H1 (cell line): ENCODE results near the gene PRRT1. TPM values are rescaled to one million over a fixed set of nuclear protein-coding genes. Genes with fewer than 3 reads are reported as not detected.

Source experiments
- CTCF ChIA-PET: fragments of 300-600 bp; sonication (Branson Sonifier 250); formaldehyde crosslinking; loops from one replicate; lab custom pipeline; 2021; ENCODE audit not compliant: partially characterized antibody; lab: Charles Lee
- POLR2A ChIA-PET: fragments of 300-600 bp; sonication (Branson Sonifier 250); formaldehyde crosslinking; loops from one replicate; lab custom pipeline; 2021; ENCODE audit warnings: inconsistent platforms; ENCODE audit not compliant: partially characterized antibody; lab: Charles Lee
- DNase-seq, 2 experiments: peaks; one replicate each; pipeline versions ENCODE4 v3.0.0 to v3.0.0-alpha.2; 2010 to 2022; ENCODE audit warnings: low spot score in 2 of 2, low read depth in 1 of 2, mixed read lengths in 1 of 2
- FAIRE-seq: peaks from 2 replicates; lab custom pipeline; 2011; peaks lifted over from hg19 to GRCh38; lab: Jason Lieb, UNC
- H2AFZ ChIP-seq: 2 replicates; pipeline ENCODE4 v1.8.1; 2012; ENCODE audit warnings: low read length, inconsistent platforms
- H2AK5ac ChIP-seq: 2 replicates; pipeline ENCODE4 v1.6.1; 2013; ENCODE audit warnings: low read depth, low read length
- H2BK120ac ChIP-seq: replicated peaks from 2 replicates; pipeline ENCODE3; 2013; ENCODE audit warnings: low read depth, low read length, inconsistent platforms
- H2BK12ac ChIP-seq: 2 replicates; pipeline ENCODE4 v1.6.1; 2013; ENCODE audit warnings: low read depth, low read length
- H2BK15ac ChIP-seq: 2 replicates; pipeline ENCODE4 v1.6.1; 2013; ENCODE audit warnings: low read length
- H2BK20ac ChIP-seq: 2 replicates; pipeline ENCODE4 v1.6.1; 2013; ENCODE audit warnings: low read length
- H2BK5ac ChIP-seq: 2 replicates; pipeline ENCODE4 v1.6.1; 2013; ENCODE audit warnings: low read depth, low read length
- H3K14ac ChIP-seq: 2 replicates; pipeline ENCODE4 v1.6.1; 2013; ENCODE audit warnings: inconsistent platforms; ENCODE audit not compliant: insufficient read length
- H3K18ac ChIP-seq: 2 replicates; pipeline ENCODE4 v1.6.1; 2013; ENCODE audit warnings: low read length; ENCODE audit errors: extremely low read depth
- H3K23ac ChIP-seq: 2 replicates; pipeline ENCODE4 v1.6.1; 2013; ENCODE audit warnings: inconsistent platforms; ENCODE audit not compliant: insufficient read length
- H3K23me2 ChIP-seq: 2 replicates; pipeline ENCODE4 v1.6.1; 2013; ENCODE audit warnings: low read depth, low read length
- H3K27ac ChIP-seq: 2 replicates; pipeline ENCODE4 v1.6.1; 2011; ENCODE audit warnings: low read depth, low read length, inconsistent platforms
- H3K27me3 ChIP-seq, 4 experiments: replicated peaks in 1 of 4; 1 replicate in 1 of 4; 2 replicates in 3 of 4; pipeline versions ENCODE4 v1.6.1 to v1.8.1; 2011 to 2013; ENCODE audit warnings: low read length in 3 of 4, mild to moderate bottlenecking in 3 of 4, inconsistent platforms in 2 of 4, mixed read lengths in 2 of 4, moderate library complexity in 1 of 4; ENCODE audit not compliant: control insufficient read depth in 3 of 4, insufficient read depth in 3 of 4; ENCODE audit errors: extremely low read depth in 1 of 4
- H3K36me3 ChIP-seq, 4 experiments: 2 replicates each; pipeline versions ENCODE4 v1.6.1 to v1.8.1; 2011 to 2013; ENCODE audit warnings: mild to moderate bottlenecking in 4 of 4, low read length in 3 of 4, moderate library complexity in 2 of 4, control low read depth in 1 of 4, inconsistent platforms in 1 of 4; ENCODE audit not compliant: insufficient read depth in 4 of 4, control insufficient read depth in 2 of 4
- H3K4ac ChIP-seq: replicated peaks from 2 replicates; pipeline ENCODE3; 2013; ENCODE audit warnings: low read length, low read depth, mixed read lengths, inconsistent platforms; ENCODE audit not compliant: insufficient read length
- H3K4me1 ChIP-seq, 4 experiments: replicated peaks in 1 of 4; 1 replicate in 1 of 4; 2 replicates in 3 of 4; pipeline versions ENCODE4 v1.6.1 to v1.8.1; 2011 to 2013; ENCODE audit warnings: low read length in 3 of 4, inconsistent platforms in 2 of 4, mixed read lengths in 1 of 4; ENCODE audit not compliant: insufficient read depth in 4 of 4, control insufficient read depth in 3 of 4
- H3K4me2 ChIP-seq, 2 experiments: 2 replicates each; pipeline versions ENCODE4 v1.6.1 to v1.8.1; 2011 to 2013; ENCODE audit warnings: low read depth in 2 of 2, low read length in 2 of 2, control low read depth in 1 of 2, inconsistent platforms in 1 of 2, mild to moderate bottlenecking in 1 of 2; ENCODE audit not compliant: insufficient read depth in 1 of 2
- H3K4me3 ChIP-seq, 4 experiments: fragments of 200-600, 300-600 bp in 1 of 4; sonication (generic), shearing (Covaris generic), sonication (Bioruptor Twin) in 1 of 4; 2 replicates each; pipeline versions ENCODE4 v1.5.1 to v1.8.1; 2011 to 2016; ENCODE audit warnings: low read length in 4 of 4, low read depth in 3 of 4, control low read depth in 2 of 4, inconsistent platforms in 2 of 4, mild to moderate bottlenecking in 2 of 4, mixed read lengths in 1 of 4, moderate library complexity in 1 of 4; ENCODE audit not compliant: insufficient read depth in 2 of 4; ENCODE audit errors: extremely low read depth in 1 of 4
- H3K56ac ChIP-seq: replicated peaks from 2 replicates; pipeline ENCODE3; 2013; ENCODE audit warnings: low read depth, mild to moderate bottlenecking, mixed read lengths, low read length, inconsistent platforms; ENCODE audit not compliant: insufficient read length
- H3K79me1 ChIP-seq: 2 replicates; pipeline ENCODE4 v1.6.1; 2013; ENCODE audit warnings: low read depth, low read length, control low read depth
- H3K79me2 ChIP-seq, 2 experiments: 2 replicates each; pipeline versions ENCODE4 v1.6.1 to v1.8.1; 2012 to 2013; ENCODE audit warnings: low read length in 2 of 2, mild to moderate bottlenecking in 2 of 2, inconsistent platforms in 1 of 2; ENCODE audit not compliant: insufficient read depth in 2 of 2, control insufficient read depth in 1 of 2
- H3K9ac ChIP-seq, 4 experiments: replicated peaks in 1 of 4; 1 replicate in 1 of 4; 2 replicates in 3 of 4; pipeline versions ENCODE4 v1.6.1 to v1.8.1; 2011 to 2013; ENCODE audit warnings: low read depth in 3 of 4, low read length in 3 of 4, control low read depth in 2 of 4, mild to moderate bottlenecking in 2 of 4, moderate library complexity in 2 of 4, inconsistent platforms in 1 of 4; ENCODE audit errors: extremely low read depth in 1 of 4
- H3K9me3 ChIP-seq, 2 experiments: 2 replicates each; pipeline versions ENCODE4 v1.6.1 to v1.8.1; 2012 to 2013; ENCODE audit warnings: mild to moderate bottlenecking in 2 of 2, moderate library complexity in 2 of 2, control low read depth in 1 of 2, inconsistent platforms in 1 of 2, low read depth in 1 of 2, low read length in 1 of 2, mixed read lengths in 1 of 2; ENCODE audit not compliant: insufficient read depth in 2 of 2
- H4K20me1 ChIP-seq, 2 experiments: replicated peaks in 1 of 2; 2 replicates each; pipeline versions ENCODE3 to v1.8.1; 2011 to 2013; ENCODE audit warnings: inconsistent platforms in 2 of 2, low read length in 2 of 2, mild to moderate bottlenecking in 1 of 2; ENCODE audit not compliant: insufficient read depth in 2 of 2, control insufficient read depth in 1 of 2
- H4K5ac ChIP-seq: 2 replicates; pipeline ENCODE4 v1.6.1; 2013; ENCODE audit warnings: low read length, low read depth, mixed read lengths, inconsistent platforms; ENCODE audit not compliant: insufficient read length
- H4K8ac ChIP-seq: 2 replicates; pipeline ENCODE4 v1.8.0; 2013; ENCODE audit warnings: mild to moderate bottlenecking, moderate library complexity, low read length, inconsistent platforms; ENCODE audit not compliant: insufficient read depth; ENCODE audit errors: extremely low read depth
- H4K91ac ChIP-seq: replicated peaks from 2 replicates; pipeline ENCODE3; 2013; ENCODE audit warnings: low read length, mixed read lengths, inconsistent platforms; ENCODE audit not compliant: insufficient read length
- EGR1 ChIP-seq: IDR thresholded peaks from 2 replicates; pipeline ENCODE4 v1.6.1; 2011; ENCODE audit warnings: low read depth, low read length, borderline replicate concordance
- FOSL1 ChIP-seq: IDR thresholded peaks from 2 replicates; pipeline ENCODE4 v1.6.1; 2011; ENCODE audit warnings: mild to moderate bottlenecking, low read depth, low read length, moderate library complexity; ENCODE audit not compliant: insufficient read depth
- NANOG ChIP-seq: IDR thresholded peaks from 2 replicates; pipeline ENCODE4 v1.6.1; 2011; ENCODE audit warnings: low read length, low read depth, mild to moderate bottlenecking, inconsistent platforms; ENCODE audit not compliant: insufficient read depth, poor library complexity, severe bottlenecking
- NRF1 ChIP-seq: IDR thresholded peaks from 2 replicates; pipeline ENCODE4 v1.6.1; 2011; ENCODE audit warnings: mild to moderate bottlenecking, low read depth, low read length, improper control_type of control experiment
- SIN3A ChIP-seq, 2 experiments: IDR thresholded peaks in 1 of 2; conservative IDR thresholded peaks in 1 of 2; 2 replicates each; pipeline ENCODE4 v1.6.1; 2011 to 2012; ENCODE audit warnings: low read length in 2 of 2, improper control_type of control experiment in 1 of 2, low read depth in 1 of 2, mild to moderate bottlenecking in 1 of 2
- SP2 ChIP-seq: IDR thresholded peaks from 2 replicates; pipeline ENCODE4 v1.6.1; 2012; ENCODE audit warnings: mild to moderate bottlenecking, low read length, inconsistent platforms
- SRF ChIP-seq: IDR thresholded peaks from 2 replicates; pipeline ENCODE4 v1.6.1; 2011; ENCODE audit warnings: mild to moderate bottlenecking, low read depth, low read length, moderate library complexity
- TBP ChIP-seq: IDR thresholded peaks from 2 replicates; pipeline ENCODE4 v1.6.1; 2011; ENCODE audit warnings: low read depth, low read length, improper control_type of control experiment
- WGBS, 2 experiments: shearing (Covaris generic) in 1 of 2; methylation state at CpG; one replicate each; pipeline versions ENCODE4 v1.1.6 to v1.1.7; 2013 to 2015; ENCODE audit warnings: low lambda C conversion rate in 2 of 2, mixed read lengths in 2 of 2, inconsistent platforms in 1 of 2, low coverage in 1 of 2, missing lambda C conversion rate in 1 of 2; ENCODE audit not compliant: insufficient replicate concordance in 2 of 2, insufficient coverage in 1 of 2, insufficient read length in 1 of 2; ENCODE audit errors: extremely low coverage in 1 of 2, missing lambda C conversion rate in 1 of 2; 5-methylcytosine and 5-hydroxymethylcytosine counted together
- polyA plus RNA-seq, 7 experiments: library from polyadenylated mRNA; depleted of rRNA in 3 of 7; stranded (reverse) in 5 of 7; unstranded in 2 of 7; fragments of >200 nt in 5 of 7; fragments of 200-250 nt in 2 of 7; gene quantifications; 1 replicate in 5 of 7; 2 replicates in 1 of 7; 4 replicates in 1 of 7; pipeline versions ENCODE4 v1.2.1 to v1.2.3, GENCODE V29; 2011 to 2013; ENCODE audit warnings: missing spikeins in 2 of 7, mixed read lengths in 2 of 7
- total RNA-seq: library from RNA; stranded (reverse); fragmentation: NEBNext Ultra II Directional; extraction: Animal tissue kit (Norgen Biotek cat#: 25700); gene quantifications from 2 replicates; pipeline ENCODE4 v1.2.1, GENCODE V29; 2021
- TF ChIP-seq, protein P1 (sequence below), 3 experiments: IDR thresholded peaks; 1 replicate in 2 of 3; 2 replicates in 1 of 3; pipeline versions ENCODE4 v1.5.1 to v1.6.1; 2011; ENCODE audit warnings: low read length in 3 of 3, mild to moderate bottlenecking in 3 of 3, inconsistent platforms in 2 of 3, low read depth in 1 of 3, moderate library complexity in 1 of 3; ENCODE audit not compliant: insufficient read depth in 1 of 3; ENCODE audit errors: control extremely low read depth in 1 of 3
- TF ChIP-seq, protein P2 (sequence below): IDR thresholded peaks from 2 replicates; pipeline ENCODE4 v1.6.1; 2012; ENCODE audit warnings: inconsistent platforms

Gene PRRT1
- total and polyA plus RNA-seq, 2 of the 8 experiments (the other 6 are each of a cell fraction or from before 2014, with no cell fraction given) = 0.71 to 2.8 TPM

DNA sequence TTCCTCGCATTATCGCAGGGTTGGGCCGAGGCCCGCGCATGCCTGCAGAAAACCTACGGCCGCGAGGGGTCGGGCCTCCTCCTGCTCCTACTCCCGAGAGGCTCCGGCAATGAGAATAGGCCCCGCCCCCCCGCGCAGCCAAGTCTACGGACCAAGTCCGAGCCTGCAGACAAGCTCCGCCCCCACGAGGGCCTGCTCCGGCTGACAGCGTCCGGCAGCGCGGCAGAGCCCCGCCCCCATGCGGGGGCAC lies 43.8 kb upstream of the PRRT1 start:
- H3K79me2 ChIP-seq = no peaks in the 10 kb centered on the region; a peak in 1 of 4 replicates
- no peaks in the 10 kb centered on the region for H3K36me3 ChIP-seq
- no peak overlapping the region for H4K8ac ChIP-seq
- H2BK5ac ChIP-seq = peak overlapping the region; percentile 98
- H3K9ac ChIP-seq = peak overlapping the region in 2 of 4 experiments; percentile 94 to 98; a peak in 3 of 7 replicates
- H2BK15ac ChIP-seq = no peak overlapping the region
- H2BK120ac ChIP-seq = no peak overlapping the region
- H4K91ac ChIP-seq = no peak overlapping the region
- H3K4me1 ChIP-seq = peaks cover 8 to 40% (median 24%) of the 10 kb centered on the region in 4 experiments
- no peaks in the 10 kb centered on the region for H3K9me3 ChIP-seq
- no peaks in the 10 kb centered on the region; the same call in 1 of the 2 replicates for H3K79me1 ChIP-seq
- DNase-seq (peak; percentile 100), FAIRE-seq (no peak)
- H2BK12ac ChIP-seq = no peak overlapping the region
- H2AFZ ChIP-seq = no peak overlapping the region
- H4K20me1 ChIP-seq = no peaks in the 10 kb centered on the region
- no peak overlapping the region for H3K4ac ChIP-seq
- ChIA-PET CTCF (interaction anchor here (0.6 to 1.3 kb wide), 9 partner anchors 16 to 521 kb away, joined by 3 to 5 read pairs (median 3); partner anchors contain the start of gene PRRT1), POLR2A (interaction anchor here (0.6 to 13.3 kb wide), 17 partner anchors 10 to 776 kb away, joined by 3 to 194 read pairs (median 4); partner anchors contain the start of genes AGPAT1, ATF6B, DXO and FKBPL)
- H3K23ac ChIP-seq = no peak overlapping the region
- no peak overlapping the region for H2AK5ac ChIP-seq
- no peaks in the 10 kb centered on the region for H3K27me3 ChIP-seq
- no peak overlapping the region for H3K14ac ChIP-seq
- 0% methylated on average over 12 of the region's 25 CpGs; no CpG with 5 or more reads in 1 of the 2 experiments for WGBS, 2 experiments
- no peak overlapping the region for H3K56ac ChIP-seq
- peak overlapping the region in 3 of 4 experiments; percentile 66 to 97 (median 79); a peak in 6 of 8 replicates for H3K4me3 ChIP-seq
- no peak overlapping the region for H3K18ac ChIP-seq
- peak overlapping the region; percentile 86; the same call in 1 of the 2 replicates for H3K27ac ChIP-seq
- peaks cover 7% of the 10 kb centered on the region; the same call in 1 of the 2 replicates for H3K23me2 ChIP-seq
- H2BK20ac ChIP-seq = no peak overlapping the region
- H3K4me2 ChIP-seq = peak overlapping the region; percentile 89 to 97; a peak in 3 of 4 replicates
- no peak overlapping the region for H4K5ac ChIP-seq
- TF ChIP-seq TBP (no peak), FOSL1 (no peak), SIN3A (conservative IDR thresholded peaks at IDR 0.05 in 1 of 2, IDR thresholded peaks at IDR 0.05 in 1 of 2; ENCODE audit: low read depth in 1 of 2, low read length in 2 of 2) (peak in 1 of 2 experiments; percentile 53; a peak in 2 of 4 replicates), NRF1 (peak; percentile 74), NANOG (peak; percentile 22), EGR1 (0 out of 2 replicates have a peak, but pooled peaks have one; percentile 91), SP2 (no peak), SRF (peak; percentile 65; the same call in 1 of the 2 replicates)
- TF ChIP-seq, protein P1, sequence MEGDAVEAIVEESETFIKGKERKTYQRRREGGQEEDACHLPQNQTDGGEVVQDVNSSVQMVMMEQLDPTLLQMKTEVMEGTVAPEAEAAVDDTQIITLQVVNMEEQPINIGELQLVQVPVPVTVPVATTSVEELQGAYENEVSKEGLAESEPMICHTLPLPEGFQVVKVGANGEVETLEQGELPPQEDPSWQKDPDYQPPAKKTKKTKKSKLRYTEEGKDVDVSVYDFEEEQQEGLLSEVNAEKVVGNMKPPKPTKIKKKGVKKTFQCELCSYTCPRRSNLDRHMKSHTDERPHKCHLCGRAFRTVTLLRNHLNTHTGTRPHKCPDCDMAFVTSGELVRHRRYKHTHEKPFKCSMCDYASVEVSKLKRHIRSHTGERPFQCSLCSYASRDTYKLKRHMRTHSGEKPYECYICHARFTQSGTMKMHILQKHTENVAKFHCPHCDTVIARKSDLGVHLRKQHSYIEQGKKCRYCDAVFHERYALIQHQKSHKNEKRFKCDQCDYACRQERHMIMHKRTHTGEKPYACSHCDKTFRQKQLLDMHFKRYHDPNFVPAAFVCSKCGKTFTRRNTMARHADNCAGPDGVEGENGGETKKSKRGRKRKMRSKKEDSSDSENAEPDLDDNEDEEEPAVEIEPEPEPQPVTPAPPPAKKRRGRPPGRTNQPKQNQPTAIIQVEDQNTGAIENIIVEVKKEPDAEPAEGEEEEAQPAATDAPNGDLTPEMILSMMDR (IDR thresholded peaks at IDR 0.05; ENCODE audit: control extremely low read depth in 1 of 3, insufficient read depth in 1 of 3, low read depth in 1 of 3, low read length in 3 of 3) = peak in 2 of 3 experiments; percentile 21 to 66; a peak in 2 of 4 replicates
- TF ChIP-seq, protein P2, sequence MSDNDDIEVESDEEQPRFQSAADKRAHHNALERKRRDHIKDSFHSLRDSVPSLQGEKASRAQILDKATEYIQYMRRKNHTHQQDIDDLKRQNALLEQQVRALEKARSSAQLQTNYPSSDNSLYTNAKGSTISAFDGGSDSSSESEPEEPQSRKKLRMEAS = peak; percentile 89
